ENCODE data around the gene VGLL4. TPM values are rescaled to one million over a fixed set of nuclear protein-coding genes. Genes with fewer than 3 reads are reported as not detected.

Gene VGLL4
- polyA plus RNA-seq, 1 donor (not counting 4 experiments of a cell fraction or from before 2014, with no cell fraction given) = 32.6 TPM

GRCh38 chr3:11564577-11565001 is 79.1 kb downstream of the VGLL4 start:
- TF ChIP-seq EZH2 (IDR thresholded peaks at IDR 0.05; ENCODE audit: low read length) (no peak), CTCF (optimal IDR thresholded peaks at IDR 0.05 in 1 of 3, IDR thresholded peaks at IDR 0.05 in 1 of 3, conservative IDR thresholded peaks at IDR 0.05 in 1 of 3; ENCODE audit: extremely low read depth in 1 of 3, insufficient read depth in 2 of 3, low read length in 3 of 3) (no peak)
- peaks cover 35% of the 10 kb centered on the region for H3K79me2 ChIP-seq (ENCODE audit: control insufficient read depth, insufficient read depth, low read length)
- H3K27me3 ChIP-seq (ENCODE audit: control insufficient read depth, extremely low read depth, insufficient read depth, low read length) = no peaks in the 10 kb centered on the region
- H3K9me3 ChIP-seq (ENCODE audit: control insufficient read depth, low read depth, low read length) = no peaks in the 10 kb centered on the region
- no peak overlapping the region for H3K4me2 ChIP-seq (ENCODE audit: control insufficient read depth, extremely low read depth, insufficient read depth, low read depth, low read length)
- no peak for FAIRE-seq
- H3K4me3 ChIP-seq (ENCODE audit: control insufficient read depth in 2 of 3, extremely low read depth in 1 of 3, insufficient read depth in 2 of 3, low read depth in 1 of 3, low read length in 3 of 3) = no peak overlapping the region
- H3K4me1 ChIP-seq (ENCODE audit: control insufficient read depth, extremely low read depth, insufficient read depth, low read length) = peaks cover 37% of the 10 kb centered on the region
- H4K20me1 ChIP-seq (ENCODE audit: control insufficient read depth, extremely low read depth, insufficient read depth, low read length) = peaks cover 8% of the 10 kb centered on the region
- no peaks in the 10 kb centered on the region for H3K9me1 ChIP-seq (ENCODE audit: control insufficient read depth, extremely low read depth, insufficient read depth, low read length)
- no peak overlapping the region for H3K9ac ChIP-seq (ENCODE audit: control insufficient read depth, extremely low read depth, insufficient read depth, low read length)
- dilution Hi-C loops (cut with MboI; ENCODE audit: extremely low pct_ligation_motif_present, low sequenced_read_pairs) = no loop called here
- H3K36me3 ChIP-seq (ENCODE audit: control insufficient read depth in 2 of 2, extremely low read depth in 1 of 2, insufficient read depth in 2 of 2, low read length in 2 of 2) = peaks cover 9 to 20% of the 10 kb centered on the region in 2 experiments
- no peak overlapping the region for H3K27ac ChIP-seq (ENCODE audit: control insufficient read depth, insufficient read depth, low read length)
- no peak for DNase-seq (ENCODE audit: low read depth, low spot score)
- no peak overlapping the region for H2AFZ ChIP-seq (ENCODE audit: control insufficient read depth, low read length)

- Histone ChIP-seq H3K9me3 (ENCODE audit: control insufficient read depth, low read depth, low read length) (no peaks in the 10 kb centered on the region), H3K9me1 (ENCODE audit: control insufficient read depth, extremely low read depth, insufficient read depth, low read length) (no peaks in the 10 kb centered on the region), H3K4me3 (ENCODE audit: control insufficient read depth in 2 of 3, extremely low read depth in 1 of 3, insufficient read depth in 2 of 3, low read depth in 1 of 3, low read length in 3 of 3) (no peak overlapping the region), H3K79me2 (ENCODE audit: control insufficient read depth, insufficient read depth, low read length) (peaks cover 29% of the 10 kb centered on the region), H3K4me1 (ENCODE audit: control insufficient read depth, extremely low read depth, insufficient read depth, low read length) (peaks cover 31% of the 10 kb centered on the region), H3K36me3 (ENCODE audit: control insufficient read depth in 2 of 2, extremely low read depth in 1 of 2, insufficient read depth in 2 of 2, low read length in 2 of 2) (peaks cover 9 to 20% of the 10 kb centered on the region in 2 experiments), H3K27ac (ENCODE audit: control insufficient read depth, insufficient read depth, low read length) (no peak overlapping the region), H3K9ac (ENCODE audit: control insufficient read depth, extremely low read depth, insufficient read depth, low read length) (no peak overlapping the region), H3K4me2 (ENCODE audit: control insufficient read depth, extremely low read depth, insufficient read depth, low read depth, low read length) (no peak overlapping the region), H2AFZ (ENCODE audit: control insufficient read depth, low read length) (no peak overlapping the region), H4K20me1 (ENCODE audit: control insufficient read depth, extremely low read depth, insufficient read depth, low read length) (peaks cover 5% of the 10 kb centered on the region), H3K27me3 (ENCODE audit: control insufficient read depth, extremely low read depth, insufficient read depth, low read length) (no peaks in the 10 kb centered on the region)
- dilution Hi-C loops (cut with MboI; ENCODE audit: extremely low pct_ligation_motif_present, low sequenced_read_pairs) = no loop called here
- TF ChIP-seq EZH2 (IDR thresholded peaks at IDR 0.05; ENCODE audit: low read length) (no peak), CTCF (optimal IDR thresholded peaks at IDR 0.05 in 1 of 3, IDR thresholded peaks at IDR 0.05 in 1 of 3, conservative IDR thresholded peaks at IDR 0.05 in 1 of 3; ENCODE audit: extremely low read depth in 1 of 3, insufficient read depth in 2 of 3, low read length in 3 of 3) (no peak)
- FAIRE-seq = no peak
- DNase-seq (ENCODE audit: low read depth, low spot score) = no peak
Measured at GRCh38 chr3:11563865-11564185, 79.9 kb downstream of the VGLL4 start.

Data from keratinocyte (primary cell).